Caco-2 (cell line): ENCODE results near the gene TMEM43. TPM values are rescaled to one million over a fixed set of nuclear protein-coding genes. Genes with fewer than 3 reads are reported as not detected.

ENCODE experiments used
- BruUV-seq: library from RNA; stranded (reverse); fragments of 400-500 nt; replicated peaks from 2 replicates; lab custom pipeline; 2021; lab: Mats Ljungman, UMichigan
- CTCF ChIA-PET: fragments of 300-600 bp; sonication (Branson Sonifier 250); formaldehyde crosslinking; loops from one replicate; lab custom pipeline; 2022; ENCODE audit warnings: antibody characterized with exemption; lab: Charles Lee
- POLR2A ChIA-PET: fragments of 300-600 bp; sonication (Branson Sonifier 250); formaldehyde crosslinking; loops from one replicate; lab custom pipeline; 2022; ENCODE audit warnings: antibody characterized with exemption; lab: Charles Lee
- DNase-seq, 2 experiments: peaks; one replicate each; pipeline versions ENCODE4 v3.0.0 to v3.0.0-alpha.2; 2020 to 2022
- H3K27me3 ChIP-seq: replicated peaks from 2 replicates; pipeline ENCODE4 v1.6.0; 2011; ENCODE audit warnings: low read length; ENCODE audit not compliant: control insufficient read depth, insufficient read depth
- H3K36me3 ChIP-seq: 2 replicates; pipeline ENCODE4 v1.5.1; 2011; ENCODE audit warnings: low read length; ENCODE audit not compliant: control insufficient read depth, insufficient read depth
- H3K4me1 ChIP-seq: fragments of 250-450 bp; sonication (Bioruptor Pico); 2 replicates; pipeline ENCODE4 v1.5.1; 2020; ENCODE audit warnings: mild to moderate bottlenecking
- H3K4me3 ChIP-seq: 2 replicates; pipeline ENCODE4 v1.5.1; 2011; ENCODE audit warnings: low read depth, mild to moderate bottlenecking, control low read depth, low read length
- H3K9me3 ChIP-seq: fragments of 250-450 bp; sonication (Bioruptor Pico); 2 replicates; pipeline ENCODE4 v1.5.1; 2020; ENCODE audit warnings: mild to moderate bottlenecking, moderate library complexity
- H3K27ac Mint-ChIP-seq: one replicate; pipeline ENCODE4 v1.8.0; 2022; ENCODE audit warnings: mixed read lengths; ENCODE audit not compliant: unreplicated experiment
- H3K27me3 Mint-ChIP-seq: one replicate; pipeline ENCODE4 v1.8.0; 2022; ENCODE audit warnings: mixed read lengths; ENCODE audit not compliant: insufficient read depth, unreplicated experiment
- H3K36me3 Mint-ChIP-seq: one replicate; pipeline ENCODE4 v1.8.0; 2022; ENCODE audit warnings: mild to moderate bottlenecking, mixed read lengths; ENCODE audit not compliant: insufficient read depth, unreplicated experiment
- H3K4me1 Mint-ChIP-seq: one replicate; pipeline ENCODE4 v1.8.0; 2022; ENCODE audit warnings: low read depth, mixed read lengths; ENCODE audit not compliant: unreplicated experiment
- H3K4me3 Mint-ChIP-seq: one replicate; pipeline ENCODE4 v1.8.0; 2022; ENCODE audit warnings: mild to moderate bottlenecking, moderate library complexity, mixed read lengths; ENCODE audit not compliant: unreplicated experiment
- H3K9me3 Mint-ChIP-seq: one replicate; pipeline ENCODE4 v1.8.0; 2022; ENCODE audit warnings: mixed read lengths; ENCODE audit not compliant: unreplicated experiment
- CTCF ChIP-seq, 2 experiments: fragments of 200-600 bp in 1 of 2; IDR thresholded peaks; 1 replicate in 1 of 2; 2 replicates in 1 of 2; pipeline versions ENCODE4 v1.5.1 to v1.8.0; 2011 to 2022; ENCODE audit warnings: antibody characterized with exemption in 1 of 2, control low read depth in 1 of 2, inconsistent platforms in 1 of 2, low read depth in 1 of 2, low read length in 1 of 2, mild to moderate bottlenecking in 1 of 2, moderate library complexity in 1 of 2; ENCODE audit not compliant: insufficient read depth in 1 of 2, severe bottlenecking in 1 of 2, unreplicated experiment in 1 of 2
- intact Hi-C: fragments of 100-400 bp; cut with micrococcal nuclease; formaldehyde crosslinking; loops from one replicate; pipeline ENCODE4 v1.10.0; 2022; ENCODE audit not compliant: unreplicated experiment
- total RNA-seq: library from RNA; stranded (reverse); gene quantifications from 2 replicates; pipeline ENCODE4 v1.2.3, GENCODE V29; 2022

TMEM43 gene
- total RNA-seq, 1 experiment from 2014 or later, result 35.2 TPM

DNA sequence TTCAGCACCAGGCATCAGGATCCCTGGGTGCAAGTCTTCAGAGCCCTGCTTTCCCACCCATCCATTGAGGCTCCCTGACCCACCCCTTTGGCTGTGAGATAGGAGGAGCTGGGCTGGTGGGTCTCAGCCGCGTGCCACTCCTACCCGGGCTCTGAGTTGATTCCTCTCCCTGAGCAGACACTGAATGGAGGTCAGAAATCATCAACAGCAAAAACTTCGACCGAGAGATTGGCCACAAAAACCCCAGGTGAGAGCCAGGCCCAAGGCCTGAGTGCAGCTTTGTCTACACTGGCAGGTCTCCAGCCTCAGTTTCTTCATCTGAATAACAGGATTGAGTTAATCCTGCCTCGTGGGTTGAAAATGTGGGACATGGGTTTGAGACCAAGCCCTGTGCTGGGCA, 7.8 kb downstream of the TMEM43 start:
- no peaks in the 10 kb centered on the region for H3K4me1 ChIP-seq
- H3K36me3 ChIP-seq, result peaks cover 6% of the 10 kb centered on the region
- TF ChIP-seq CTCF (IDR thresholded peaks at IDR 0.05; ENCODE audit: insufficient read depth in 1 of 2, low read depth in 1 of 2, low read length in 1 of 2, severe bottlenecking in 1 of 2, unreplicated experiment in 1 of 2), result no peak
- peaks cover 37% of the 10 kb centered on the region for H3K36me3 Mint-ChIP-seq
- no peaks in the 10 kb centered on the region for H3K27me3 Mint-ChIP-seq
- ChIA-PET POLR2A (no interaction called here), CTCF (no interaction called here)
- no peak overlapping the region for H3K4me3 ChIP-seq
- no peaks in the 10 kb centered on the region for H3K9me3 Mint-ChIP-seq
- intact Hi-C loops, result no loop called here
- BruUV-seq, result no TSS peak
- H3K27ac Mint-ChIP-seq, result no peak overlapping the region
- no peaks in the 10 kb centered on the region for H3K4me1 Mint-ChIP-seq
- no peaks in the 10 kb centered on the region for H3K27me3 ChIP-seq
- no peak overlapping the region for H3K4me3 Mint-ChIP-seq
- no peak for DNase-seq
- H3K9me3 ChIP-seq, result no peaks in the 10 kb centered on the region

DNA sequence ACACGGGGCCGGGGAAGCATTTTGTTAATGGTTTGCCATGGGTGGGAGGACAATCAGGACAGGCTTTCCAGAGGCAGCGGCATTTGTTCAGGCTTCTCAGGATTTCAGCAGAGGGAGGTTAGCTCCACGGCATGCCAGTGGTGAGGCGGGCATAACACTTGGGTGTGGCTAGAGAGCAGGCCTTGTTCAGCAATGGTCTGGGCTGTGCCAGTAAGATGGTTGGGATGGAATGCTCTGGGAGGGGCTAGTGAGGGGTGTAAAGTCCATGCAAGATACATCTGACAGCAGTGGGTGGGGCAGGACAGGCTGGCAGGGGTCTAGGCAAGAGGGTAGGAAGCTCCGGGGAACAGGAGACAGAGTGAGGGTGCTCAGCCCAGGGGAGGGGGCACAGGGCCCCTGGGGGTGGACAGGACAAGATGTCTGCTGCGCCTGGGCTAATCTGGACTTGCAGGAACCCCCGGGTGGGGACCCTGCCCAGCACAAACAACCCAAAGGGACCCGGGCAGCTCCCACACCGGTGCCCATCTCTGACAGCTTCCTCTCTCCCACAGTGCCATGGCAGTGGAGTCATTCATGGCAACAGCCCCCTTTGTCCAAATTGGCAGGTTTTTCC, 8.4 kb downstream of the TMEM43 start:
- ChIA-PET POLR2A (no interaction called here), CTCF (no interaction called here)
- DNase-seq, result no peak
- no peak overlapping the region for H3K4me3 Mint-ChIP-seq
- no peak for TF ChIP-seq CTCF (IDR thresholded peaks at IDR 0.05; ENCODE audit: insufficient read depth in 1 of 2, low read depth in 1 of 2, low read length in 1 of 2, severe bottlenecking in 1 of 2, unreplicated experiment in 1 of 2)
- no peaks in the 10 kb centered on the region for H3K4me1 Mint-ChIP-seq
- H3K27me3 Mint-ChIP-seq, result no peaks in the 10 kb centered on the region
- intact Hi-C loops, result no loop called here
- Histone ChIP-seq H3K4me3 (no peak overlapping the region), H3K27me3 (no peaks in the 10 kb centered on the region), H3K4me1 (no peaks in the 10 kb centered on the region), H3K36me3 (peaks cover 6% of the 10 kb centered on the region), H3K9me3 (no peaks in the 10 kb centered on the region)
- no peak overlapping the region for H3K27ac Mint-ChIP-seq
- H3K9me3 Mint-ChIP-seq, result no peaks in the 10 kb centered on the region
- BruUV-seq, result no TSS peak
- H3K36me3 Mint-ChIP-seq, result peaks cover 39% of the 10 kb centered on the region

DNA sequence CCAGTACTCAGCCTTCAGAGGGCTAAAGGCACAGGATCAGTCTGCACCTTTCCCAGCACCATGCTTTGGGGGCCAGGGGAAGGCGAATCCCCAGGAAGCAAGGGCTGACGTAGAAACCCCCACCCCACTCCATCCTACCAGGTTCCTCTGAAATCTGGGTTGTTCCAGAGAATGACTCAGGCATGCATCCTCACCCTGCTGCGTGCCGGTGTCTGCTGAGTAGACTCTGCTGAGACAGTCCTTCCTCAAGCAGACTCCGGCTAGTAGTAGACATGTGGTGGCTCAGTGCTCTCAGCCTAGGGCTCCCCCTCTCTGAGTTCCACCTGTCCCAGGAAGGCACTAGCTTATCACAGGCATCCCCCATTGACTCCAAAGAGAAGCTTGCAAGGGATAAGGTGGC, 9.0 kb downstream of the TMEM43 start:
- no peaks in the 10 kb centered on the region for H3K27me3 Mint-ChIP-seq
- peaks cover 41% of the 10 kb centered on the region for H3K36me3 Mint-ChIP-seq
- no peak for TF ChIP-seq CTCF (IDR thresholded peaks at IDR 0.05; ENCODE audit: insufficient read depth in 1 of 2, low read depth in 1 of 2, low read length in 1 of 2, severe bottlenecking in 1 of 2, unreplicated experiment in 1 of 2)
- ChIA-PET CTCF (no interaction called here), POLR2A (interaction anchor here (1.3 kb wide), 1 partner anchor 8 kb away, joined by 11 read pairs; the partner anchor contains the start of genes CHCHD4 and TMEM43)
- no peaks in the 10 kb centered on the region for H3K9me3 Mint-ChIP-seq
- Histone ChIP-seq H3K9me3 (no peaks in the 10 kb centered on the region), H3K36me3 (peaks cover 8% of the 10 kb centered on the region), H3K4me3 (no peak overlapping the region), H3K4me1 (no peaks in the 10 kb centered on the region), H3K27me3 (no peaks in the 10 kb centered on the region)
- no peak for DNase-seq
- H3K4me3 Mint-ChIP-seq, result no peak overlapping the region
- intact Hi-C loops, result no loop called here
- no TSS peak for BruUV-seq
- no peaks in the 10 kb centered on the region for H3K4me1 Mint-ChIP-seq
- no peak overlapping the region for H3K27ac Mint-ChIP-seq
